Loucy (cell line): ENCODE data around the gene RHOB.

Experiments used
- H2AFZ ChIP-seq: fragments of 200-600 bp; sonication (generic); 2 replicates; pipeline ENCODE4 v1.6.0; 2016; ENCODE audit warnings: antibody characterized with exemption, mild to moderate bottlenecking, low read length, moderate library complexity
- H3F3A ChIP-seq: fragments of 200-600 bp; 2 replicates; pipeline ENCODE4 v1.6.0; 2016; ENCODE audit warnings: antibody characterized with exemption, low read depth, mild to moderate bottlenecking
- H3K27me3 ChIP-seq: fragments of 200-600 bp; sonication (generic); 2 replicates; pipeline ENCODE4 v1.6.1; 2014; ENCODE audit warnings: low read length, mild to moderate bottlenecking; ENCODE audit not compliant: insufficient read depth, poor library complexity, severe bottlenecking
- H3K36me3 ChIP-seq: fragments of 200-600 bp; sonication (generic); 2 replicates; pipeline ENCODE4 v1.6.1; 2016; ENCODE audit warnings: low read length; ENCODE audit not compliant: insufficient read depth
- H3K4me1 ChIP-seq: fragments of 200-600 bp; sonication (generic); 2 replicates; pipeline ENCODE4 v1.5.1; 2014; ENCODE audit warnings: low read length, mild to moderate bottlenecking; ENCODE audit not compliant: insufficient read depth, poor library complexity, severe bottlenecking
- H3K4me2 ChIP-seq: fragments of 200-600 bp; sonication (generic); 2 replicates; pipeline ENCODE4 v1.6.0; 2014; ENCODE audit warnings: antibody characterized with exemption, low read length, low read depth, mild to moderate bottlenecking; ENCODE audit not compliant: poor library complexity, severe bottlenecking
- H3K4me3 ChIP-seq: fragments of 200-600 bp; sonication (generic); 2 replicates; pipeline ENCODE4 v1.5.1; 2014; ENCODE audit warnings: low read length, mild to moderate bottlenecking, mixed read lengths; ENCODE audit not compliant: poor library complexity, severe bottlenecking
- H3K79me2 ChIP-seq: fragments of 200-600 bp; sonication (generic); 2 replicates; pipeline ENCODE4 v1.6.1; 2014; ENCODE audit warnings: low read length; ENCODE audit not compliant: insufficient read depth
- H3K9ac ChIP-seq: fragments of 200-600 bp; sonication (generic); 2 replicates; pipeline ENCODE4 v1.6.0; 2014; ENCODE audit warnings: mild to moderate bottlenecking, low read depth, low read length, moderate library complexity; ENCODE audit not compliant: poor library complexity, severe bottlenecking
- H3K9me2 ChIP-seq: fragments of 200-600 bp; sonication (generic); replicated peaks from 2 replicates; pipeline ENCODE4 v1.6.1; 2016; ENCODE audit warnings: low read depth, low read length, mixed read lengths
- H3K9me3 ChIP-seq: fragments of 200-600 bp; sonication (generic); 2 replicates; pipeline ENCODE4 v1.6.1; 2014; ENCODE audit warnings: mild to moderate bottlenecking, antibody characterized with exemption, low read length, low read depth; ENCODE audit not compliant: insufficient read depth
- H4K20me1 ChIP-seq: fragments of 200-600 bp; sonication (generic); 2 replicates; pipeline ENCODE4 v1.6.0; 2014; ENCODE audit warnings: antibody characterized with exemption, low read length, mild to moderate bottlenecking; ENCODE audit not compliant: insufficient read depth, poor library complexity, severe bottlenecking
- EZH2phosphoT487 ChIP-seq: fragments of 200-600 bp; IDR thresholded peaks from 2 replicates; pipeline ENCODE4 v1.6.1; 2018; ENCODE audit warnings: antibody characterized with exemption, mild to moderate bottlenecking, moderate library complexity, borderline replicate concordance
- TF ChIP-seq, protein P1 (sequence below): fragments of 200-600 bp; sonication (generic); conservative IDR thresholded peaks from 2 replicates; pipeline ENCODE4 v1.5.1; 2014; ENCODE audit warnings: mild to moderate bottlenecking, antibody characterized with exemption, low read length

Gene RHOB

DNA sequence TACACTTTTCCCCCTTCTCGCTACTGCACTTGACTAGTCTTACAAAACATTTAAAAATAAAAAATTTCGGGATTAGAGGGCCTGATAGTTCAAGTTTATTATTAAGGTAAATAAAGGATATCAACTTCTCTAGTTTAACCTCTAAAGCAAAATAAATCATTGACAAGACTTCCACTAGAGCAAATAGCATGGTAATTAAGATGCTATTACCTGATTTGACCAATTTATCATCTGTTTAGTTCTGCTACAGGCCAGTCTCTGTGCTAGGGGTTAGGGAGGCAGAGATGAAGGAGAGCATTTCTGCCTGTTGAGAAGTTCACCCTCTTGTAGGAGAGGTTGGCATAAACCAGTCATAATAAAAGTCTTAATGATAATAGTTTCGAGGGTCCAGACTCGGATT is 34.0 kb downstream of the RHOB start:
- no peaks in the 10 kb centered on the region for H4K20me1 ChIP-seq
- no peak overlapping the region for H3K4me3 ChIP-seq
- no peaks in the 10 kb centered on the region for H3K27me3 ChIP-seq
- no peaks in the 10 kb centered on the region for H3K4me1 ChIP-seq
- no peak overlapping the region for H3K9ac ChIP-seq
- H2AFZ ChIP-seq: no peak overlapping the region
- no peak overlapping the region for H3K4me2 ChIP-seq
- no peaks in the 10 kb centered on the region for H3K36me3 ChIP-seq
- H3F3A ChIP-seq: no peaks in the 10 kb centered on the region
- H3K79me2 ChIP-seq: no peaks in the 10 kb centered on the region
- H3K9me2 ChIP-seq: no peaks in the 10 kb centered on the region
- TF ChIP-seq, protein P1, sequence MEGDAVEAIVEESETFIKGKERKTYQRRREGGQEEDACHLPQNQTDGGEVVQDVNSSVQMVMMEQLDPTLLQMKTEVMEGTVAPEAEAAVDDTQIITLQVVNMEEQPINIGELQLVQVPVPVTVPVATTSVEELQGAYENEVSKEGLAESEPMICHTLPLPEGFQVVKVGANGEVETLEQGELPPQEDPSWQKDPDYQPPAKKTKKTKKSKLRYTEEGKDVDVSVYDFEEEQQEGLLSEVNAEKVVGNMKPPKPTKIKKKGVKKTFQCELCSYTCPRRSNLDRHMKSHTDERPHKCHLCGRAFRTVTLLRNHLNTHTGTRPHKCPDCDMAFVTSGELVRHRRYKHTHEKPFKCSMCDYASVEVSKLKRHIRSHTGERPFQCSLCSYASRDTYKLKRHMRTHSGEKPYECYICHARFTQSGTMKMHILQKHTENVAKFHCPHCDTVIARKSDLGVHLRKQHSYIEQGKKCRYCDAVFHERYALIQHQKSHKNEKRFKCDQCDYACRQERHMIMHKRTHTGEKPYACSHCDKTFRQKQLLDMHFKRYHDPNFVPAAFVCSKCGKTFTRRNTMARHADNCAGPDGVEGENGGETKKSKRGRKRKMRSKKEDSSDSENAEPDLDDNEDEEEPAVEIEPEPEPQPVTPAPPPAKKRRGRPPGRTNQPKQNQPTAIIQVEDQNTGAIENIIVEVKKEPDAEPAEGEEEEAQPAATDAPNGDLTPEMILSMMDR: no peak
- TF ChIP-seq EZH2phosphoT487: no peak
- 0 out of 2 replicates have a peak, but pooled peaks cover 4% of the 10 kb centered on the region for H3K9me3 ChIP-seq

DNA sequence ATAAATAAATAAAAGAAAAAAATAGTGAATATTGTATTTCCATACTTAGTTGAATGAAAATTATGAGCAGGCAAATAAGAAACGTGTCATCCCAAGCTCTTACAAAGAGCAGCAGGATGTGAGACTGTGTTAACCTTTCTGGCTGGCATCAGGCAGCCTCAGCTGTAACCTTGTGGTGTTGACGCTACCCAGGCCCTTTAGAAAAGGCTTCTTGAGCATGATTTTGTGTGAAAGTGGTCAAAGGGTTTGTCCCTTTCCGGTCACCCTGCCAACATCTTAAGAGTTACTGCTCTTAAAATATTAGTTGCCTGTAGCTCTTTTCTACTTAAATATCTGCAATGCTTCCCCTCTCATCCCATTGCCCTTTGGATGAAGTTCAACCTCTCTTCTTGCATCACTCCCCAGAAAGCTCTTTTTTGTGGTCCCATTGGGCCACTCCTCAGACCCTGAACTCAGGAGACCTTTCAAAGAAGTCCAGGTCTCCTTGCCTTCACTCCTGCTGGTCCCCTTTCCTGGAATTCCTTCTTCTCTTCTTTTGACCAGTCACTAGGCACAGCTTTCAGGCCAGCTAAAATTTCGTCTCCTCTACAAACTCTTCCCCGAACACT is 35.0 kb downstream of the RHOB start:
- Histone ChIP-seq H3K4me1 (no peaks in the 10 kb centered on the region), H3K9ac (no peak overlapping the region), H4K20me1 (no peaks in the 10 kb centered on the region), H3K9me2 (no peaks in the 10 kb centered on the region), H3K36me3 (no peaks in the 10 kb centered on the region), H3K4me2 (no peak overlapping the region), H3K9me3 (no peaks in the 10 kb centered on the region), H3F3A (no peaks in the 10 kb centered on the region), H2AFZ (no peak overlapping the region), H3K4me3 (no peak overlapping the region), H3K79me2 (no peaks in the 10 kb centered on the region), H3K27me3 (no peaks in the 10 kb centered on the region)
- TF ChIP-seq, protein P1: no peak
- TF ChIP-seq EZH2phosphoT487: no peak

DNA sequence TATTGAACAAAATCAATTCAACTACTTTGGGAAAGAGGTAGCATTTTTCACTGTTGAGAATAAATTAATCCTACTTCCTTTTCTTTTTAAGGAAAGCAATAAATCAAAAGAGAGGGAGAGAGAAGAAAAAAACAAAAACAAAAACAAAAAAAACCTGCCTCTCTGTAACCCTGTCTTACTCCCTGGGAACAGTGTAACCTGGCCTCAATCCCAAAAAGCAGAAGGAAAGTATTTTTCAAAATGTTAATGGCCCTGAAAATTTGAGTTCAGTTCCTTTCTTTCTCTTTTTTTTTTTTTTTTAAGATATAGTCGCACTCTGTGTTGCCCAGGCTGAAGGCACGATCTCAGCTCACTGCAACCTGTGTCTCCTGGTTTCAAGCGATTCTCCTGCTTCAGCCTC is 35.9 kb downstream of the RHOB start:
- Histone ChIP-seq H3K4me3 (no peak overlapping the region), H3K9me2 (no peaks in the 10 kb centered on the region), H3F3A (no peaks in the 10 kb centered on the region), H4K20me1 (no peaks in the 10 kb centered on the region), H2AFZ (no peak overlapping the region), H3K36me3 (no peaks in the 10 kb centered on the region), H3K9me3 (no peaks in the 10 kb centered on the region), H3K79me2 (no peaks in the 10 kb centered on the region), H3K4me2 (no peak overlapping the region), H3K27me3 (no peaks in the 10 kb centered on the region), H3K9ac (no peak overlapping the region), H3K4me1 (no peaks in the 10 kb centered on the region)
- TF ChIP-seq EZH2phosphoT487: no peak
- TF ChIP-seq, protein P1: no peak
